Measurements from ENCODE around the gene ZRANB1. TPM values are rescaled to one million over a fixed set of nuclear protein-coding genes. Genes with fewer than 3 reads are reported as not detected.

ZRANB1 gene
- total RNA-seq, 2 experiments from 2014 or later, result 14.5 to 17.0 TPM

GRCh38 chr10:125014086-125014830 lies 72.3 kb downstream of the ZRANB1 start:
- no peaks in the 10 kb centered on the region for H3K4me1 ChIP-seq (ENCODE audit: insufficient read depth, low read length, poor library complexity, severe bottlenecking)
- no peak for DNase-seq (ENCODE audit: low spot score)
- no peak overlapping the region for H3K27ac ChIP-seq (ENCODE audit: low read depth, low read length, poor library complexity, severe bottlenecking)
- no TSS peak for BruUV-seq (replicated peaks)
- ChIA-PET CTCF (ENCODE audit: unreplicated experiment) (no interaction called here), POLR2A (interaction anchor here (0.7 kb wide), 1 partner anchor 125 kb away, joined by 6 read pairs; no protein-coding TSS in a partner anchor)
- H3K9me3 ChIP-seq (ENCODE audit: low read length), result no peaks in the 10 kb centered on the region
- H2AFZ ChIP-seq (ENCODE audit: low read length), result no peak overlapping the region
- no peaks in the 10 kb centered on the region for H3K79me2 ChIP-seq (ENCODE audit: insufficient read depth, low read depth, low read length)
- TF ChIP-seq CTCF (conservative IDR thresholded peaks at IDR 0.05; ENCODE audit: low read length), result no peak
- TF ChIP-seq EZH2phosphoT487 (IDR thresholded peaks at IDR 0.05; ENCODE audit: borderline replicate concordance, low read depth, low read length), result no peak
- H3K4me2 ChIP-seq (ENCODE audit: low read length), result no peak overlapping the region
- intact Hi-C loops (cut with micrococcal nuclease; ENCODE audit: unreplicated experiment), result no loop called here
- no peaks in the 10 kb centered on the region for H3K36me3 ChIP-seq (ENCODE audit: insufficient read depth, low read length)
- no peaks in the 10 kb centered on the region for H4K20me1 ChIP-seq (ENCODE audit: insufficient read depth, low read length)
- no peaks in the 10 kb centered on the region for H3K9me2 ChIP-seq (ENCODE audit: insufficient read depth, low read length)
- no peak overlapping the region for H3K4me3 ChIP-seq (ENCODE audit: low read depth, low read length, poor library complexity, severe bottlenecking)

- Histone ChIP-seq H3K36me3 (ENCODE audit: insufficient read depth, low read length) (no peaks in the 10 kb centered on the region), H3K4me1 (ENCODE audit: insufficient read depth, low read length, poor library complexity, severe bottlenecking) (no peaks in the 10 kb centered on the region), H4K20me1 (ENCODE audit: insufficient read depth, low read length) (no peaks in the 10 kb centered on the region), H3K4me2 (ENCODE audit: low read length) (no peak overlapping the region), H3K27ac (ENCODE audit: low read depth, low read length, poor library complexity, severe bottlenecking) (no peak overlapping the region), H3K79me2 (ENCODE audit: insufficient read depth, low read depth, low read length) (no peaks in the 10 kb centered on the region), H3K9me2 (ENCODE audit: insufficient read depth, low read length) (no peaks in the 10 kb centered on the region), H3K9me3 (ENCODE audit: low read length) (no peaks in the 10 kb centered on the region), H3K4me3 (ENCODE audit: low read depth, low read length, poor library complexity, severe bottlenecking) (no peak overlapping the region), H2AFZ (ENCODE audit: low read length) (no peak overlapping the region)
- no peak for TF ChIP-seq EZH2phosphoT487 (IDR thresholded peaks at IDR 0.05; ENCODE audit: borderline replicate concordance, low read depth, low read length)
- no peak for TF ChIP-seq CTCF (conservative IDR thresholded peaks at IDR 0.05; ENCODE audit: low read length)
- CTCF ChIA-PET (ENCODE audit: unreplicated experiment), result no interaction called here
- no peak for DNase-seq (ENCODE audit: low spot score)
- intact Hi-C loops (cut with micrococcal nuclease; ENCODE audit: unreplicated experiment), result no loop called here
- no TSS peak for BruUV-seq (replicated peaks)
- POLR2A ChIA-PET, result interaction anchor here (0.7 kb wide), 1 partner anchor 125 kb away, joined by 6 read pairs; no protein-coding TSS in a partner anchor
Measured at GRCh38 chr10:125014836-125015355, 73.0 kb downstream of the ZRANB1 start.

GRCh38 chr10:125015356-125015944 lies 73.5 kb downstream of the ZRANB1 start:
- no peaks in the 10 kb centered on the region for H3K79me2 ChIP-seq (ENCODE audit: insufficient read depth, low read depth, low read length)
- H3K4me1 ChIP-seq (ENCODE audit: insufficient read depth, low read length, poor library complexity, severe bottlenecking), result no peaks in the 10 kb centered on the region
- CTCF ChIA-PET (ENCODE audit: unreplicated experiment), result no interaction called here
- H3K36me3 ChIP-seq (ENCODE audit: insufficient read depth, low read length), result no peaks in the 10 kb centered on the region
- no peak overlapping the region for H3K27ac ChIP-seq (ENCODE audit: low read depth, low read length, poor library complexity, severe bottlenecking)
- TF ChIP-seq EZH2phosphoT487 (IDR thresholded peaks at IDR 0.05; ENCODE audit: borderline replicate concordance, low read depth, low read length) (no peak), CTCF (conservative IDR thresholded peaks at IDR 0.05; ENCODE audit: low read length) (no peak)
- no peak overlapping the region for H3K4me3 ChIP-seq (ENCODE audit: low read depth, low read length, poor library complexity, severe bottlenecking)
- H3K4me2 ChIP-seq (ENCODE audit: low read length), result no peak overlapping the region
- no peaks in the 10 kb centered on the region for H3K9me3 ChIP-seq (ENCODE audit: low read length)
- no peak for DNase-seq (ENCODE audit: low spot score)
- POLR2A ChIA-PET, result no interaction called here
- H3K9me2 ChIP-seq (ENCODE audit: insufficient read depth, low read length), result no peaks in the 10 kb centered on the region
- no TSS peak for BruUV-seq (replicated peaks)
- intact Hi-C loops (cut with micrococcal nuclease; ENCODE audit: unreplicated experiment), result no loop called here
- no peak overlapping the region for H2AFZ ChIP-seq (ENCODE audit: low read length)
- H4K20me1 ChIP-seq (ENCODE audit: insufficient read depth, low read length), result no peaks in the 10 kb centered on the region

All from OCI-LY7 (cell line).